Vagina (tissue), 2 donors: ENCODE measurements around the gene SPEM2. TPM values are rescaled to one million over a fixed set of nuclear protein-coding genes. Genes with fewer than 3 reads are reported as not detected.

Experiments used
- DNase-seq, 2 donors: peaks; one replicate each; pipeline ENCODE4 v3.0.0-alpha.2; 2017; ENCODE audit errors: extremely low spot score in 2 of 2
- H3K27ac ChIP-seq: fragments of 200-600 bp; sonication (generic); one replicate; pipeline ENCODE4 v1.5.1; 2019
- H3K27me3 ChIP-seq: fragments of 200-600 bp; sonication (generic); one replicate; pipeline ENCODE4 v1.5.1; 2019
- H3K36me3 ChIP-seq, 2 donors: fragments of 200-600 bp; sonication (generic); one replicate each; pipeline ENCODE4 v1.5.1; 2017 to 2019
- H3K4me1 ChIP-seq: fragments of 200-600 bp; sonication (generic); one replicate; pipeline ENCODE4 v1.5.1; 2019
- H3K4me3 ChIP-seq, 2 donors: fragments of 200-600 bp; sonication (generic); 1 replicate in 1 of 2; 2 replicates in 1 of 2; pipeline ENCODE4 v1.5.1; 2016 to 2019
- H3K9me3 ChIP-seq: fragments of 200-600 bp; sonication (generic); one replicate; pipeline ENCODE4 v1.5.1; 2019
- POLR2A ChIP-seq, 2 donors: fragments of 450-650 bp; IDR thresholded peaks; one replicate each; pipeline ENCODE4 v1.6.1; 2017; ENCODE audit warnings: antibody characterized with exemption in 2 of 2, mild to moderate bottlenecking in 2 of 2, moderate library complexity in 2 of 2
- POLR2AphosphoS5 ChIP-seq, 2 donors: sonication (generic); formaldehyde crosslinking; IDR thresholded peaks; one replicate each; pipeline ENCODE4 v1.9.0; 2017; ENCODE audit warnings: antibody characterized with exemption in 2 of 2, mild to moderate bottlenecking in 2 of 2, low read depth in 1 of 2; ENCODE audit not compliant: insufficient read depth in 1 of 2
- intact Hi-C: fragments of 100-400 bp; cut with DNase I; formaldehyde crosslinking; loops from one replicate; pipeline ENCODE4 v1.15.1; 2023
- total RNA-seq: library from RNA; depleted of rRNA; stranded (reverse); fragments of >200 nt; gene quantifications from one replicate; pipeline ENCODE4 v1.2.3, GENCODE V29; 2016
- TF ChIP-seq, protein P1 (sequence below), 3 experiments: fragments of 450-650 bp in 2 of 3; fragments of 200-600 bp in 1 of 3; sonication (generic) in 1 of 3; IDR thresholded peaks; one replicate each; pipeline ENCODE4 v1.5.1; 2017 to 2019; ENCODE audit warnings: antibody characterized with exemption in 3 of 3, mild to moderate bottlenecking in 2 of 3, moderate library complexity in 2 of 3

SPEM2 gene
- total RNA-seq, 1 donor from 2014 or later, result not detected

DNA sequence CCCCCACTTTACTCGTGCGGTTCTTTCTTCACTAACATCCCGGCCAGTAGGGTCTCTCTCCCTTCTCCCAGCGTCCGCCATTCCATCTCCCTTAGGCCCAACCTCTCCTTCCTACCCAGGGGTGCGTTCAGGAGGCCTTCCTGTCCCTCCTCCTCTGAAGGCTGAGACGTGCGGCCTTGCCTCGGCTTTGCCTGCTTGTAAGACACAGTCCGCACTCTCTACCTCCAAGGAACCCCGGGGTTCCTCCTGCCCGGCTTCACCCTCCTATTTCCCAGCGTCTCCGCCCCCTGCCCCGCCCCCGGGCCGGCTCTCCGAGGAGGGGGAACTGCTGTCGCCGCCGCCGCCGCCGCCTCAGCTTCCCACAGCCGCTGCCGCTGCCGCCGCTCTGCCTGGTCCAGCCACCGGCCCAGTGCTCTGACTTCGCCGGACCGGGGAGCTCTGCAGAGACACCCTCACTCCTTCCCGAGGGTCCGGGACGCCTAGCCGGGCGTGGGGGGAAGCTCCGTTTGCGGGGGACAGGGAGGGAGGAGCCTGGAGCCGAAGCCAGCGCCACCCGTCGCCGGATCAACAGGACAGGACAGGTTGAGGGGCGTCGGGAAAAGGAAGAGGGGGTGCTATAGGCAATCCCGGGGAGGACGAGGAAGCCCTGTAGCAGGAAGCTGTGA lies 12.7 kb downstream of the SPEM2 start:
- intact Hi-C loops, result loop anchor here (2.0 to 5.0 kb wide), 3 partner anchors 47 to 119 kb away; partner anchors contain the start of genes KCTD11, POLR2A and TNFSF13
- no peaks in the 10 kb centered on the region for H3K9me3 ChIP-seq
- no peak for DNase-seq
- peak overlapping the region; percentile 34 to 49 for H3K4me3 ChIP-seq
- TF ChIP-seq POLR2AphosphoS5 (IDR thresholded peaks at IDR 0.05; ENCODE audit: insufficient read depth in 1 of 2, low read depth in 1 of 2) (peak in 1 of 2 donors; percentile 69), POLR2A (IDR thresholded peaks at IDR 0.05) (no peak)
- TF ChIP-seq, protein P1, sequence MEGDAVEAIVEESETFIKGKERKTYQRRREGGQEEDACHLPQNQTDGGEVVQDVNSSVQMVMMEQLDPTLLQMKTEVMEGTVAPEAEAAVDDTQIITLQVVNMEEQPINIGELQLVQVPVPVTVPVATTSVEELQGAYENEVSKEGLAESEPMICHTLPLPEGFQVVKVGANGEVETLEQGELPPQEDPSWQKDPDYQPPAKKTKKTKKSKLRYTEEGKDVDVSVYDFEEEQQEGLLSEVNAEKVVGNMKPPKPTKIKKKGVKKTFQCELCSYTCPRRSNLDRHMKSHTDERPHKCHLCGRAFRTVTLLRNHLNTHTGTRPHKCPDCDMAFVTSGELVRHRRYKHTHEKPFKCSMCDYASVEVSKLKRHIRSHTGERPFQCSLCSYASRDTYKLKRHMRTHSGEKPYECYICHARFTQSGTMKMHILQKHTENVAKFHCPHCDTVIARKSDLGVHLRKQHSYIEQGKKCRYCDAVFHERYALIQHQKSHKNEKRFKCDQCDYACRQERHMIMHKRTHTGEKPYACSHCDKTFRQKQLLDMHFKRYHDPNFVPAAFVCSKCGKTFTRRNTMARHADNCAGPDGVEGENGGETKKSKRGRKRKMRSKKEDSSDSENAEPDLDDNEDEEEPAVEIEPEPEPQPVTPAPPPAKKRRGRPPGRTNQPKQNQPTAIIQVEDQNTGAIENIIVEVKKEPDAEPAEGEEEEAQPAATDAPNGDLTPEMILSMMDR (IDR thresholded peaks at IDR 0.05), result no peak
- H3K36me3 ChIP-seq, result no peaks in the 10 kb centered on the region
- H3K27ac ChIP-seq, result peak overlapping the region; percentile 81
- H3K27me3 ChIP-seq, result no peaks in the 10 kb centered on the region
- peaks cover 56% of the 10 kb centered on the region for H3K4me1 ChIP-seq

DNA sequence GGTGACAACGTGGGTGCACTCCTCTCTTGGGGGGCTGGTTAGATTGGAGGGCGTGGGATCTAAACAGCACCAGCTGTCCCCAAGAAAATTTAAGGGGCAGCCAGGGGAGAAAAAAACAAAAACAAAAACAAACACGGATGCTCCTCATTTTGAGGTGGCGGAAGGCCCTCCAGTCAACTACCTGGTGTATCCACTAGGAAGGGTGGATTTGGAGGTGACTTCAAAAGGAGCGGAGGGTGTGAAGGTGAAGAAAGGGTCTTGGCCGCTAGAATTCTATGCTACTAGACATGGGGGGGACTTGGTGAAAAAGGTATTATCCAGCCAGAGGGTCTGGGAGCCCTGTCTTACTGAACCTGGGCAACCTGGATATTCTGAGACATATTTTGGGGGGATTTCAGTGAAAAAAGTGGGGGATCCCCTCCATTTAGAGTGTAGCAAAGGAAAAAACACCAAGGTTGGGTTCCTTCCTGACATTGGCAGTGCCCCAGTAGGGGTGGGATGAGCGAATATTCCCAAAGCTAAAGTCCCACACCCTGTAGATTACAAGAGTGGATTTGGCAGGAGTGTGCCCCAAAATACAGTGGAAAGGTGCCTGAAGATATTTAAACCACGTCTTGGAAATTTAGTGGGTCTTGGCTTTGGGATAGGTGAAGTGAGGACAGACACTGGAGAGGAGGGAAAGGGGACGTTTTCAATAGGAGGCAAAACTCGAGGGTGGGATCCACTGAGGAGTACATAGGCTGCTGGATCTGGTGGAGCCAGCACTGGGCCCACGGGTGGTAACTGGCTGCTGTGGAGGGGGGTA lies 13.4 kb downstream of the SPEM2 start:
- Histone ChIP-seq H3K9me3 (no peaks in the 10 kb centered on the region), H3K27ac (peak overlapping the region; percentile 81), H3K27me3 (no peaks in the 10 kb centered on the region), H3K4me1 (peaks cover 56% of the 10 kb centered on the region), H3K4me3 (peak overlapping the region; percentile 46 to 49), H3K36me3 (no peaks in the 10 kb centered on the region)
- intact Hi-C loops, result loop anchor here (2.0 to 5.0 kb wide), 3 partner anchors 46 to 118 kb away; partner anchors contain the start of genes KCTD11, POLR2A and TNFSF13
- no peak for DNase-seq
- TF ChIP-seq POLR2AphosphoS5 (IDR thresholded peaks at IDR 0.05; ENCODE audit: insufficient read depth in 1 of 2, low read depth in 1 of 2) (no peak), POLR2A (IDR thresholded peaks at IDR 0.05) (no peak)
- TF ChIP-seq, protein P1 (IDR thresholded peaks at IDR 0.05), result no peak

DNA sequence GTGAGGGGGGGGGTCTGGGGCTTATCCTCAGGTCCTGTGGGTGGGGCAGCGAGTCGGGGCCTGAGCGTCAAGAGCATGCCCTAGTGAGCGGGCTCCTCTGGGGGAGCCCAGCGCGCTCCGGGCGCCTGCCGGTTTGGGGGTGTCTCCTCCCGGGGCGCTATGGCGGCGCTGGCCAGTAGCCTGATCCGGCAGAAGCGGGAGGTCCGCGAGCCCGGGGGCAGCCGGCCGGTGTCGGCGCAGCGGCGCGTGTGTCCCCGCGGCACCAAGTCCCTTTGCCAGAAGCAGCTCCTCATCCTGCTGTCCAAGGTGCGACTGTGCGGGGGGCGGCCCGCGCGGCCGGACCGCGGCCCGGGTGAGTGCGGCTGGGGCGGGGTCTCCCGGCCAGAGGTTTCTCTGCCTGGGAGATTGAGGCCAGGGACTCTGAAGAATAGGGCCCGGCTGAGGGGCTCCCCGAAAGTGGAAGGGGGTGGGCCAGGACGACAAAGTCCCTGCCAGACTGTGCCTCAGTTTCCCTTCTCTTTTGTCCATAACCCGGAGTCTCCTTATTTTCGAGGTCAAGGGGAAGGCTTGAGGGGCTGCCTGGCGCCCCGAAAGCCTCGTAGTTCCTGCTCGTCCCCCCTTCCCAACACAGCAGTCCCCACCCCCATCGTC lies 14.2 kb downstream of the SPEM2 start, which contains the start of gene FGF11:
Gene FGF11, plus strand, starts transcription at position 51 of the 651 bp plus-strand sequence. Its CDS starts 109 bp downstream, at position 160.
- H3K4me3 ChIP-seq, result peak within 1 kb of the TSS; percentile 46 to 49
- H3K4me1 ChIP-seq, result peaks cover 62% of the 10 kb centered on the region
- peak within 1 kb of the TSS; percentile 81 for H3K27ac ChIP-seq
- intact Hi-C loops, result loop anchor here (2.0 to 5.0 kb wide), 3 partner anchors 45 to 118 kb away; partner anchors contain the start of genes KCTD11, POLR2A and TNFSF13
- no peaks in the 10 kb centered on the region for H3K27me3 ChIP-seq
- TF ChIP-seq POLR2A (IDR thresholded peaks at IDR 0.05) (no peak), POLR2AphosphoS5 (IDR thresholded peaks at IDR 0.05; ENCODE audit: insufficient read depth in 1 of 2, low read depth in 1 of 2) (no peak)
- TF ChIP-seq, protein P1 (IDR thresholded peaks at IDR 0.05), result no peak
- no peak for DNase-seq
- H3K9me3 ChIP-seq, result no peaks in the 10 kb centered on the region
- H3K36me3 ChIP-seq, result no peaks in the 10 kb centered on the region

DNA sequence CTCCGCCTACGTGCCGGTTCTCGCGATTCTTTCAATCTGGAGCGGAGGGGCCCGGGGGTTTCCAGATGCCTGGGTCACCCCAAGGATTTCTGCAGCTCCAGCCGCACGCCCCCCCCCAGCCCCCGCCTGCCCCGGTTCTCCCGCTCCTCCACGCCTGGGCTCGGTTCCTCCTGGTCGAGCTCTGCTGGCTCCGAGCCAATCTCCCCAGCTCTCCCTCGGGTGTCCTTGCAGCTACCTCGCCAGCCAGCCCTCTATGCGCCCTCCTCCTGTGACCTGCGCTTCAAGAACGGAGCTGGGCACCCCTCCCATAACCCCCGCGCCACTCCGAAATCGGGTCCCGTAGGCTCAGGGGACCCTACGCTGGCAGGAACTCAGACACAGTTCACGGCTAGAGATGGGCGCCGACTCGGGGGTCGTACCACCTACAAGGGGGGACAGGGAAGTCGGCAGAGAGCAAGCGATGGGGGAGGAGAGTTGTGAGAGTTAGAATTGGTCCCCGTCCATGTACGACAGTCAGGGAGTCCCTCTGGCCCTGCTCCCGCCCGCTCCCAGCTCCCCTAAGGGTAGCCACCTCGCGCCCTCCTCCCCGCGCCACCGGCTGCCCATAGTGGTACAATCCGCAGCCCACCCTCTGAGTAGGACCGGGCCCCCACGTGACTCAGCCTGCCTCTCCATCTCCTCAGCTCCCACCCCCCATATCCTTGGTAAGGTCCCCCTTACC lies 14.9 kb downstream of the SPEM2 start:
- no peaks in the 10 kb centered on the region for H3K27me3 ChIP-seq
- intact Hi-C loops, result no loop called here
- peak overlapping the region; percentile 81 for H3K27ac ChIP-seq
- TF ChIP-seq, protein P1 (IDR thresholded peaks at IDR 0.05), result no peak
- TF ChIP-seq POLR2AphosphoS5 (IDR thresholded peaks at IDR 0.05; ENCODE audit: insufficient read depth in 1 of 2, low read depth in 1 of 2), result no peak
- TF ChIP-seq POLR2A (IDR thresholded peaks at IDR 0.05), result no peak
- no peaks in the 10 kb centered on the region for H3K36me3 ChIP-seq
- H3K4me3 ChIP-seq, result peak overlapping the region; percentile 46 to 49
- H3K4me1 ChIP-seq, result peaks cover 68% of the 10 kb centered on the region
- H3K9me3 ChIP-seq, result no peaks in the 10 kb centered on the region
- no peak for DNase-seq
